HG03108 (cell line): ENCODE measurements around the gene UBE2S.
"Not testable (repeated sequence)": the region's sequence is repeated elsewhere in the genome, so short reads cannot be mapped to it uniquely, and the experiment has no call there.

Experiments
- ATAC-seq: cut with Tn5 transposase; IDR thresholded peaks from one replicate; pipeline ENCODE4 v1.9.1; 2021; ENCODE audit warnings: moderate library complexity; ENCODE audit not compliant: unreplicated experiment

The UBE2S gene

GRCh38 chr19:55407550-55407799 is at the start of gene UBE2S:
TSS of gene UBE2S (minus strand) at chr19:55407788. CDS start at chr19:55407589, 199 bp downstream.
- not testable (repeated sequence) for ATAC-seq

GRCh38 chr19:55456347-55456746 is 48.8 kb upstream of the UBE2S start:
- ATAC-seq, result no peak

DNA sequence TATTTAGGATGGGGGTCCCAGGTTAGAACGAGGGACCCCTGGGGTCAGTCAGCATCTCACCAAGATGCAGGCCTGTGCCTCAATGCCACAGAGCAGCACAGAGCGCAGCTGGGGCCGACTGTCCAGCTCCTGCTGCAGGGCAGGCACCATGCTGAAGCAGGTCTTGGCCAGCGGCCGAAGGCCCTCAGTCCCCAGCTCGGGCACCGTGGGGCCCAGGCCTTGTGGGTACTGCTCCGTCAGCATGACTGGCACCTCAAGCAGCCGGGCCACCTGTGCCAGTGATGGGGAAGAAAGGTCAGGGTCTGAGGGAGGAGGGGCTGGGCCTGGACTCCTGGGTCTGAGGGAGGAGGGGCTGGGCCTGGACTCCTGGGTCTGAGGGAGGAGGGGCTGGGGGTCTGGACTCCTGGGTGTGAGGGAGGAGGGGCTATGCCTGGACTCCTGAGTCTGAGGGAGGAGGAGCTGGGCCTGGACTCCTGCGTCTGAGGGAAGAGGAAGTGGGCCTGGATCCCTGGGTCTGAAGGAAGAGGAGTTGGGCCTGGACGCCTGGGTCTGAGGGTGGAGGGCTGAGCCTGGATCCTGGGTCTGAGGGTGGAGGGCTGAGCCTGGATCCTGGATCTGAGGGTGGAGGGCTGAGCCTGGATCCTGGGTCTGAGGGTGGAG is 48.1 kb upstream of the UBE2S start:
- no peak for ATAC-seq

GRCh38 chr19:55454787-55455243 is 47.2 kb upstream of the UBE2S start:
- no peak for ATAC-seq

GRCh38 chr19:55453511-55454260 is 46.1 kb upstream of the UBE2S start:
- no peak for ATAC-seq

DNA sequence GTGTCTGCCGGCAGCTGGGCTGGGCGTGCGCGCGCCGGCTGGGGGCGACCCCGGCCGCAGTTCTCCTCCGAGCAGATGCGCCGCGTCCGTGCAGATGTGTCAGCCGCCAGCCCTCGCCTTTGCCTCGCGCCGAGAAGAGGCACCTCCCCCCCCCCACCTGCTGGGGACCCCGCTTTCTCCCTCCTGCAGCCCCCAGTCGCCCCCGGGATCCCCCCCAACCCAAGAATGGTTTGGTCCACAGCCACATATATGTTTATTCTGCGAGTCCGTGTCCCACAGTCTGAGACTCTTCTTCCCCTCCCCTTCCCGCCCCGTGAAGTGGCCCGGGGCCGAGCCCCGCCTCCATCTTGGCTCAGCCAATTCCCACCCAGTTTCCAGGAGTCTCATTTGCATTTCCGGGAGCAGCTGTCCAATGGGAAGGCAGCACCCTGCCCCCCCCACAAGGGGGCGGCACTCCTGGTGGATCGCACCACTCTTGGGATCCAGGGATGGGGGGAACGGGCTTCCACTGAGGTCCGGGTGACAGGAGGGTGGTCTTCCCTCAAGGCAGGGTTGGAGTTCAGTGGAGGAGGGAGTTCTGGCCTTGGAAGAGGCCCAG is 45.3 kb upstream of the UBE2S start:
- ATAC-seq, result no peak

DNA sequence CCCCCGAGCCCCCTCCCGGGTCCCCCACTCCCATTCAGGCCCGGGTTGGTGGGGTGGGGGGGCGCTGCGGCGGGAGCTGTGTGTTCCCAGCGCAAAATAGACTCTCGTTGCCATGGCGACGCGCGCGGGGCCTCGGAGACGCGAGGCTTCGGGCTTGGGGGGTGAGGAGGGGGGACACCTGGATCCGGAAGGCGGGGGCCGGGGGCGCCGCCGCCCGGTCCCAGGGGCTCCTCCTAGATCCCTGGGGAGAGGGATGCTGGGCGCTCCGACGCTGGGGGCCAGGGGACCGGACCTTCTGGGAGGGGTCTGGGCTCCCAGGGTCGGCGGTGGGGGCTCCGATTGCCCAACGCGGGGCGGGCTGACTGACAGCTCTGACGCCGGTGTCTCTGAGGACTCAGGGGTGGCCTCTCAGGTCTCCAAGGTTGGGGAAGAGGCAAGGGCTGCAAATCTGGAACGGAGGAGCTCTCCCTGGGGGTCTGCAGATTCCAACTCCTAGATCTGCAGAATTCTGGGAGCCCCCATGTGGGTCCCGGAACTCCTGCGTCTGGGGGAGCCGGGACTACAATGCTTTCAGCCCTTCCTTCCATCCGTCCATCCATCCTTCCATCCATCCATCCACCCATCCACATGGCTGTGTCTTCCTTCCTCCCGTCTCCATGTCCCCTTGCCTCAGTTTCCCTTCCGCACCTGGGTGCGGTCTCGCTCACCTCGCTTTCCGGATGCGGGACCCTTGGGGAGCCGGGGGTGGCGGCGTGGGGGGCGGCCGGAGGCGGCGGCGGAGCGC is 44.6 kb upstream of the UBE2S start:
- no peak for ATAC-seq

DNA sequence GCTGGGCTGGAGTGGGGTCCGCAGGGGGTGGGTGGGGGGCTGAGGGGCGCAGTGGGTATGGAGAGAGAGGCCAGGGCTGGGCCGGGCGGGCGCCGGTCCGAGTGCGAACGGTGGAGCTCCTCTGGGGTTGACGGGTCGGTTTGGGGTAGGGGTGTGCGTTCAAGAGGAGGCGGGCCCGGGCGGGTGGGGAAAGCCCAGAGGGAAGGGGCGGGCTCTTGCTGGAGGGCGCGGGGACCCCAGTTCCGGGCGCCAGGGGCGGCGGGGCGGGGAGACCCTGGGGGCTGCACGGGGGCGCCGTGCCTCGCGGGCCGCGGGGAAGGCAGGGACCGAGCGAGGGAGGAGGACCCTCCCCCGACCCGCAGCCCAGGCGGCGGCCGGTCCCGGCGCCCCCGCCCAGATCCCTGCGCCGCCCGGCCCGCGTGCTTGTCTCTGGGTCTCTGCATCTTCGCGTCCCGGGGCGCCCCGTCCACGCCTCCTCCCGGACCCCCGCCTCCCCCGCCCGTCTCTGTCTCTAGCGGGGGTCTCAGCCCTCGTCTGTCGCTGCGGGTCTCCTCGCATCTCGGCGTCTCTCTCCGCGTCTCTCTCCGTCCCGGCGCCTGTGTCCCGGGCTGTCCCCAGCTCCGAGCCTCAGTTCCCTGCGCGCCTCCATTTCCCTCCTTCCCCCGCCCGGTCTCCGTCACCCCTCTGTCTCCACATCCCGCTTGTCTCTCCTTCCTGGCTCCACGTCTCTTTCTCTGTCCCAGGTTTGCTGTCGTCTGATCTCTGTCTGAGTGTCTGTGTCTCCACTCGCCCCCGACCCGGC is 43.8 kb upstream of the UBE2S start:
- no peak for ATAC-seq

GRCh38 chr19:55449469-55449868 is 41.9 kb upstream of the UBE2S start:
- no peak for ATAC-seq

DNA sequence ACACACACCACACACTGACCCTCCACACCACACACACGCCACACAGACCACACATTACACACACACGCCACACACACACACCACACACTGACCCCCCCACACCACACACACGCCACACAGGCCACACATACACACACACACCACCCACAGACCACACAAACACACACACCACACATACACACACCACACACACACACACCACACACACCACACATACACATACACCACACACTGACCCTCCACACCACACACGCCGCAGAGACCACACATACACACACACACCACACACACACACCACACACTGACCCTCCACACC is 40.5 kb upstream of the UBE2S start:
- ATAC-seq, result not testable (repeated sequence)

GRCh38 chr19:55447421-55448174 is 40.0 kb upstream of the UBE2S start:
- ATAC-seq, result no peak

DNA sequence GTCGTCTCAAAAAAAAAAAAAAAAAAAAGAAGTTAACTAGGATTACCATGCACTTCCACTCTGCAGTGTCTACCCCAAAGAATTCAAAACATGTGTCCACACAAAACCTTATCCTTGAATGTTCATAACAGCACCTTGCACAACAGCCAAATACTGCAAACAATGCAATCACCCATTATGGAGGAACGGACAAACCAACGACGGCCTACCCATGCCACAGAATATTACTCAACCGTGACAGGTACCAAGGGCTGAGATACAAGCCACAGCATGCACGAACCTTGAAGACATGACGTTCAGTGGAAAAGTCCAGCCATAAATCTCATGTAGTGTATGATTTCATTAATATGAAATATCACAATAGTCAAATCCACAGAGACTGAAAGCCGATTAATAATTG is 38.5 kb upstream of the UBE2S start:
- ATAC-seq, result no peak

GRCh38 chr19:55444646-55445045 is 37.1 kb upstream of the UBE2S start:
- no peak for ATAC-seq

GRCh38 chr19:55443824-55444480 is 36.4 kb upstream of the UBE2S start:
- ATAC-seq, result no peak

- no peak for ATAC-seq
These were observed 35.6 kb upstream of the UBE2S start, which contains the start of gene SHISA7 for GRCh38 chr19:55443045-55443823. TSS of gene SHISA7 (minus strand) at chr19:55443300. CDS start at chr19:55442863, 437 bp downstream.

- ATAC-seq, result no peak
These were observed 34.9 kb upstream of the UBE2S start for GRCh38 chr19:55442372-55442961.

- ATAC-seq, result no peak
These were observed 34.2 kb upstream of the UBE2S start for GRCh38 chr19:55441692-55442321.

GRCh38 chr19:55441319-55441691 is 33.7 kb upstream of the UBE2S start:
- ATAC-seq, result no peak
